Measurements from ENCODE around the gene HS6ST3.

HS6ST3 gene

DNA sequence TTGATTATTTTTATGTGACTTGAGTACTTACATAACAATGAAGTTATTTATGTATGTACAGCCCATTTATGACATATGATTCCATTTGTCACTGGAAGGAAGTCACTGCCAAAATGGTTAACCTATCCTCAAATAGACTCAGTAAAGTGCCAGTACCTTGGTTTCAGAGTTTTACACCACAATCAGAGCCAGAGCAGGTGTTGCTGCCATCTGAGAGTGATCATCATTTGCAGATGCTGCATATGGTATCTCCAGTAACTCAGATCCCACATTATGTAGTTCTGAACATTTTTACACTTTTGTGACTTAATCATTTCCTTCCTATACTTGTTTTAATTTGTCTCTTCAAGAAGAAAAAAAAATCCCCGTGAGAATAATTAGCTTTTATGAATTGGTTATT is 313.3 kb downstream of the HS6ST3 start:
- intact Hi-C loops (cut with DNase I; ENCODE audit: low total_unique reads): no loop called here
- Histone ChIP-seq H3K27ac (no peak overlapping the region), H3K4me3 (no peak overlapping the region), H3K27me3 (no peaks in the 10 kb centered on the region), H3K4me1 (no peaks in the 10 kb centered on the region), H3K36me3 (no peaks in the 10 kb centered on the region), H3K9me3 (no peaks in the 10 kb centered on the region)
- no peak for DNase-seq
- TF ChIP-seq, protein P1, sequence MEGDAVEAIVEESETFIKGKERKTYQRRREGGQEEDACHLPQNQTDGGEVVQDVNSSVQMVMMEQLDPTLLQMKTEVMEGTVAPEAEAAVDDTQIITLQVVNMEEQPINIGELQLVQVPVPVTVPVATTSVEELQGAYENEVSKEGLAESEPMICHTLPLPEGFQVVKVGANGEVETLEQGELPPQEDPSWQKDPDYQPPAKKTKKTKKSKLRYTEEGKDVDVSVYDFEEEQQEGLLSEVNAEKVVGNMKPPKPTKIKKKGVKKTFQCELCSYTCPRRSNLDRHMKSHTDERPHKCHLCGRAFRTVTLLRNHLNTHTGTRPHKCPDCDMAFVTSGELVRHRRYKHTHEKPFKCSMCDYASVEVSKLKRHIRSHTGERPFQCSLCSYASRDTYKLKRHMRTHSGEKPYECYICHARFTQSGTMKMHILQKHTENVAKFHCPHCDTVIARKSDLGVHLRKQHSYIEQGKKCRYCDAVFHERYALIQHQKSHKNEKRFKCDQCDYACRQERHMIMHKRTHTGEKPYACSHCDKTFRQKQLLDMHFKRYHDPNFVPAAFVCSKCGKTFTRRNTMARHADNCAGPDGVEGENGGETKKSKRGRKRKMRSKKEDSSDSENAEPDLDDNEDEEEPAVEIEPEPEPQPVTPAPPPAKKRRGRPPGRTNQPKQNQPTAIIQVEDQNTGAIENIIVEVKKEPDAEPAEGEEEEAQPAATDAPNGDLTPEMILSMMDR (IDR thresholded peaks at IDR 0.05): no peak

DNA sequence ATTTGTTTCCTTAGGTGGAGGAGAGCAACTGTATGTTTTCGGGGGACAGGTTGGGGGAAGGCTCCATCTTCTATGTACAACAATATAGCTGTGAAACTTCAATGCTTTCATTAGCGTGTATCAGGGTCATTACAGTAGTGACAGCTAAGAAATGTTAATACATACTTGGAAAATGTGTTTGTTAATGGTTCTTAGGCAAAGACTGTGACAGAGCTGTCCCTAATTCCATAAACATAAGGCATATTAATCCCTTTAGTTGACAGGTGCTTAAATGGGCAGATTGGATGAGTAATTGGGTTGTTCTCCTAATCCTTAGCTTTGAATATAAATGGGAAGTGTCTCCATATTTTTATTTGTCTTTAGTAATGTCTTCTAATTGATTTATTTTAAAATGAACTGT is 313.7 kb downstream of the HS6ST3 start:
- H3K4me1 ChIP-seq: no peaks in the 10 kb centered on the region
- H3K27ac ChIP-seq: no peak overlapping the region
- no peaks in the 10 kb centered on the region for H3K27me3 ChIP-seq
- H3K9me3 ChIP-seq: no peaks in the 10 kb centered on the region
- no peak for DNase-seq
- TF ChIP-seq, protein P1 (IDR thresholded peaks at IDR 0.05): no peak
- no peaks in the 10 kb centered on the region for H3K36me3 ChIP-seq
- intact Hi-C loops (cut with DNase I; ENCODE audit: low total_unique reads): no loop called here
- H3K4me3 ChIP-seq: no peak overlapping the region

DNA sequence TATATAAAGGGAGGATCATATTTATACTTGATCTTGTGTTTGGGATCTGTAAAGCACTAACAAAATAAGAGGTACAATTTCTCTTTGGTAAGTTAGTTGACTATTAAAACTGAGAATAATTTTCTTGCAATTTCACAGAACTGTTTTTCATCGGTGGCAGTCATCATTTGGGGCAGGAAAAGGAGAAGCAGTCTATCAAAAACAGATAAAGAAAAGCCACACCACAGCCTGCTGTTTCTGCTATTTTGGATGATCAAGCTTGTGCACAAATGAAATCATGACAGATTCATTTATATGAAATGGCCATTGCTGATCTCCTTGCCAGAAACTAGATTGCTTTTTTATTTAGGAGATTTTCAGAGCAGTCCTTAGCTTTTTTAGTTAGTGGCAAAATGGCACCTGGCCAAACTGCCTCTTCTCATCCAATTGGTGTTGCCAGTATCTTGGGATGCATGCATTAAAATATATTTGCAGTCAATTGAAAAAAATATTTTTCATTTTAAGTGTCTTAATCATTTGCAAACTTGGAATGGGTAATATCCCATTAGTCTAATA is 326.0 kb downstream of the HS6ST3 start:
- Histone ChIP-seq H3K4me3 (no peak overlapping the region), H3K4me1 (no peaks in the 10 kb centered on the region), H3K27ac (no peak overlapping the region), H3K9me3 (no peaks in the 10 kb centered on the region), H3K36me3 (no peaks in the 10 kb centered on the region), H3K27me3 (no peaks in the 10 kb centered on the region)
- no peak for DNase-seq
- TF ChIP-seq, protein P1 (IDR thresholded peaks at IDR 0.05): no peak
- intact Hi-C loops (cut with DNase I; ENCODE audit: low total_unique reads): no loop called here

DNA sequence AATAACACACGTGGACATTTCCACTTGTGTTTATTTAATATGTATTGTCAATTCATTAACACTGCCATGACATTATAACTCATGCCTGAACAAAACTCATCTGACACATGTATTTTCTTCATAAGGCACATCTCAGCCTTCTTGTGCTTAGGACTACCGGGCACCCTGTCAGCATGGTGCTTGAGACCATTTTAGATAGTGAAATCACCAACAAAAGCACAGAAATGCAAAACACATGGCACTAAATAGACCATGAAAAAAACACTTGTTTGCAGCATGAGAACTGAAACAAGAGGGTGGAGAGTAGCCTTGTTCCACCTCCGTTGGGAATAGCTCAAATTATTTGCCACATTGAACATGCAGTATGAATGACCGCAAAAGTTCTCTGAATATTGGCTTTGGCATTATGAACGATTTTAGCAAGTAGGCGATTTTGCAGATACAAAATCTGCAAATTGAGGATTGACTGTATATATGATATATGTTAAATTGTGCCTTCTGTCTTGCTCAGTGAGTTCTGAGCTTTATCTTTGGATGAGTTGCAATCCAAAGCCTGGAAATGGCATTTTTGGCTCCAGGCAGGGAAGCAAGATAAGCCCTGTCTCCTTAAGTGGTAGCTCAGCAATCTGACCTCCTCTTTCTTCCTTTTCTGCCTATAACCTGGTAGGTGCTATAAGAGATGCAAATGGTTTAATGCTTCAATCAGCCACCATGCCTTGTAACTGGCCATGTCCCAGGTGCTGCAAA is 328.2 kb downstream of the HS6ST3 start:
- Histone ChIP-seq H3K4me1 (no peaks in the 10 kb centered on the region), H3K9me3 (no peaks in the 10 kb centered on the region), H3K36me3 (no peaks in the 10 kb centered on the region), H3K4me3 (no peak overlapping the region), H3K27me3 (no peaks in the 10 kb centered on the region), H3K27ac (no peak overlapping the region)
- TF ChIP-seq, protein P1 (IDR thresholded peaks at IDR 0.05): no peak
- DNase-seq: no peak
- intact Hi-C loops (cut with DNase I; ENCODE audit: low total_unique reads): no loop called here

DNA sequence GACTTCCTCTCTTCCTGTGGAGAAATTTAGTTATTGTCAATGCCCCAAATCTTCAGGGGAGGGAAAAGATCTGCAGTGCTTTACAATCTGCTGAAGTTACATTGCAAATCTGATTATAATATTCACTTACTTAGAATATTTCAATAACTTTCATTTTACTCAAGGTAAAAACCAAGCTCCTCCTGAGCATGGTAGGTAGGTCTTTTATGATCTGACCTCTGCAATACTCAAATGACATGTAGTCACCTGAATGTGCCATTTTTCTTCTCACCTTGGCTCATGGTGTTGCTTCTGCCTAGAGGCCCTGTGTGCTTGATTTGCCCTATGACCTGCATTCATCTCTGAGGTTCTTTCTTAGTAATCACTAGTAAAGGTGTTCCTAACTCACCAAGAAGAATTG is 331.4 kb downstream of the HS6ST3 start:
- no peak overlapping the region for H3K27ac ChIP-seq
- H3K36me3 ChIP-seq: no peaks in the 10 kb centered on the region
- intact Hi-C loops (cut with DNase I; ENCODE audit: low total_unique reads): no loop called here
- H3K9me3 ChIP-seq: no peaks in the 10 kb centered on the region
- DNase-seq: no peak
- H3K4me1 ChIP-seq: no peaks in the 10 kb centered on the region
- no peak overlapping the region for H3K4me3 ChIP-seq
- TF ChIP-seq, protein P1 (IDR thresholded peaks at IDR 0.05): no peak
- H3K27me3 ChIP-seq: no peaks in the 10 kb centered on the region

Measured in tibial artery (tissue), 4 donors.